ENCODE data around the gene TIGD3. TPM values are rescaled to one million over a fixed set of nuclear protein-coding genes. Genes with fewer than 3 reads are reported as not detected.

TIGD3 gene
- polyA plus RNA-seq, 1 donor (not counting 4 experiments of a cell fraction or from before 2014, with no cell fraction given): not detected

DNA sequence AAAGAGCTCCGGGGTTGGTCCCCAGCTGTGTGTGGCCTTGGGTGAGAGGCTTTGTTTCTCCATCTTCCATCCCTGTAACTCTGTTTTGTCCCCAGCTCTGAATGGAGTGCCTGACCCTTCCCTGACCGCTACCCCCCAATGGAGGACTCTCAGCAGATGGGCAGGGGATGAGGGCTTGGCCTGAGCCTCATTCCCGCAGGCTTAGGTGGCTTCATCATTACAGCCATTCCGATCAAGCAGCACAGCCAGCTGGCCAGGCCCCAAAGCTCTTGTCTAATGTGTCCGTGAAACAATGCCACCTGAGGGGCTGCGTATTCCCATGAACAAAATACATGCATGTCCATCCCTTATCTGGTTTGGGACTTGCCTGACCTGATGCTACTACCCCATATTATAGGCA lies 43.8 kb upstream of the TIGD3 start:
- Histone ChIP-seq H4K20me1 (ENCODE audit: control insufficient read depth, extremely low read depth, insufficient read depth, low read length) (no peaks in the 10 kb centered on the region), H3K4me2 (ENCODE audit: control insufficient read depth, extremely low read depth, insufficient read depth, low read depth, low read length) (no peak overlapping the region), H3K79me2 (ENCODE audit: control insufficient read depth, insufficient read depth, low read length) (peaks cover 7% of the 10 kb centered on the region), H3K27me3 (ENCODE audit: control insufficient read depth, extremely low read depth, insufficient read depth, low read length) (no peaks in the 10 kb centered on the region), H3K9me1 (ENCODE audit: control insufficient read depth, extremely low read depth, insufficient read depth, low read length) (no peaks in the 10 kb centered on the region), H3K9ac (ENCODE audit: control insufficient read depth, extremely low read depth, insufficient read depth, low read length) (no peak overlapping the region), H2AFZ (ENCODE audit: control insufficient read depth, low read length) (no peak overlapping the region), H3K4me3 (ENCODE audit: control insufficient read depth in 2 of 3, extremely low read depth in 1 of 3, insufficient read depth in 2 of 3, low read depth in 1 of 3, low read length in 3 of 3) (no peak overlapping the region), H3K36me3 (ENCODE audit: control insufficient read depth in 2 of 2, extremely low read depth in 1 of 2, insufficient read depth in 2 of 2, low read length in 2 of 2) (no peaks in the 10 kb centered on the region), H3K9me3 (ENCODE audit: control insufficient read depth, low read depth, low read length) (no peaks in the 10 kb centered on the region), H3K4me1 (ENCODE audit: control insufficient read depth, extremely low read depth, insufficient read depth, low read length) (peaks cover 5% of the 10 kb centered on the region), H3K27ac (ENCODE audit: control insufficient read depth, insufficient read depth, low read length) (no peak overlapping the region)
- TF ChIP-seq, protein P1, sequence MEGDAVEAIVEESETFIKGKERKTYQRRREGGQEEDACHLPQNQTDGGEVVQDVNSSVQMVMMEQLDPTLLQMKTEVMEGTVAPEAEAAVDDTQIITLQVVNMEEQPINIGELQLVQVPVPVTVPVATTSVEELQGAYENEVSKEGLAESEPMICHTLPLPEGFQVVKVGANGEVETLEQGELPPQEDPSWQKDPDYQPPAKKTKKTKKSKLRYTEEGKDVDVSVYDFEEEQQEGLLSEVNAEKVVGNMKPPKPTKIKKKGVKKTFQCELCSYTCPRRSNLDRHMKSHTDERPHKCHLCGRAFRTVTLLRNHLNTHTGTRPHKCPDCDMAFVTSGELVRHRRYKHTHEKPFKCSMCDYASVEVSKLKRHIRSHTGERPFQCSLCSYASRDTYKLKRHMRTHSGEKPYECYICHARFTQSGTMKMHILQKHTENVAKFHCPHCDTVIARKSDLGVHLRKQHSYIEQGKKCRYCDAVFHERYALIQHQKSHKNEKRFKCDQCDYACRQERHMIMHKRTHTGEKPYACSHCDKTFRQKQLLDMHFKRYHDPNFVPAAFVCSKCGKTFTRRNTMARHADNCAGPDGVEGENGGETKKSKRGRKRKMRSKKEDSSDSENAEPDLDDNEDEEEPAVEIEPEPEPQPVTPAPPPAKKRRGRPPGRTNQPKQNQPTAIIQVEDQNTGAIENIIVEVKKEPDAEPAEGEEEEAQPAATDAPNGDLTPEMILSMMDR (optimal IDR thresholded peaks at IDR 0.05 in 1 of 3, IDR thresholded peaks at IDR 0.05 in 1 of 3, conservative IDR thresholded peaks at IDR 0.05 in 1 of 3; ENCODE audit: extremely low read depth in 1 of 3, insufficient read depth in 2 of 3, low read length in 3 of 3): no peak
- TF ChIP-seq EZH2 (IDR thresholded peaks at IDR 0.05; ENCODE audit: low read length): no peak
- DNase-seq (ENCODE audit: low read depth, low spot score): no peak
- FAIRE-seq: no peak
- dilution Hi-C loops (cut with MboI; ENCODE audit: extremely low pct_ligation_motif_present, low sequenced_read_pairs): no loop called here

DNA sequence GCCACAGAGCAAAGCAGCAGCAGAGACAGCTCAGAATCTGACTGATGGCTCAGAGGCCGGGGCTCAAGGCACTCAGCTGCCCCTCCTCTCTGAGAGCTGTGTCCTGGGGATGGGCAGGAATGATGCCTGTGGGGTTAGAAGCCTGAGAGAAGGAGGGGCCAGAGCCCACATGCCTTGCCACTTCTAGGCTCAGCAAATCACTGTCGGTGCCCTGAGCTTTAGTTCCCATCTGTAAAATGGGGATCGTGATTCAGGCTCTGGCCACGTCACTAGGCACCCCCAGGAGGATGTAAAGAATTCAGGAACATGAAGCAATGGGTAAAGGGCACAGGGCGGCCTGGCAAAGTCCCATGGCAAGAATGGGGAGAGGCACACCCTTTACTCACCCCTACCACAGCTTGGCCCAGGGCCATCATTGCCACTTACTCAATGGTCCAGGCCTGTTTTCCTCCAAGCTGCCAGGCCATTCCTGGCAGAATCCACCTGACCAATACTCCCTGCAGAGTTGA lies 43.3 kb upstream of the TIGD3 start:
- no peak overlapping the region for H3K9ac ChIP-seq (ENCODE audit: control insufficient read depth, extremely low read depth, insufficient read depth, low read length)
- peaks cover 9% of the 10 kb centered on the region for H3K4me1 ChIP-seq (ENCODE audit: control insufficient read depth, extremely low read depth, insufficient read depth, low read length)
- H3K9me3 ChIP-seq (ENCODE audit: control insufficient read depth, low read depth, low read length): no peaks in the 10 kb centered on the region
- H3K27ac ChIP-seq (ENCODE audit: control insufficient read depth, insufficient read depth, low read length): no peak overlapping the region
- DNase-seq (ENCODE audit: low read depth, low spot score): no peak
- H3K4me2 ChIP-seq (ENCODE audit: control insufficient read depth, extremely low read depth, insufficient read depth, low read depth, low read length): no peak overlapping the region
- no peaks in the 10 kb centered on the region for H3K9me1 ChIP-seq (ENCODE audit: control insufficient read depth, extremely low read depth, insufficient read depth, low read length)
- H3K36me3 ChIP-seq (ENCODE audit: control insufficient read depth in 2 of 2, extremely low read depth in 1 of 2, insufficient read depth in 2 of 2, low read length in 2 of 2): no peaks in the 10 kb centered on the region
- H3K27me3 ChIP-seq (ENCODE audit: control insufficient read depth, extremely low read depth, insufficient read depth, low read length): no peaks in the 10 kb centered on the region
- TF ChIP-seq, protein P1 (optimal IDR thresholded peaks at IDR 0.05 in 1 of 3, IDR thresholded peaks at IDR 0.05 in 1 of 3, conservative IDR thresholded peaks at IDR 0.05 in 1 of 3; ENCODE audit: extremely low read depth in 1 of 3, insufficient read depth in 2 of 3, low read length in 3 of 3): no peak
- TF ChIP-seq EZH2 (IDR thresholded peaks at IDR 0.05; ENCODE audit: low read length): no peak
- H3K4me3 ChIP-seq (ENCODE audit: control insufficient read depth in 2 of 3, extremely low read depth in 1 of 3, insufficient read depth in 2 of 3, low read depth in 1 of 3, low read length in 3 of 3): no peak overlapping the region
- dilution Hi-C loops (cut with MboI; ENCODE audit: extremely low pct_ligation_motif_present, low sequenced_read_pairs): no loop called here
- FAIRE-seq: no peak
- no peaks in the 10 kb centered on the region for H4K20me1 ChIP-seq (ENCODE audit: control insufficient read depth, extremely low read depth, insufficient read depth, low read length)
- H3K79me2 ChIP-seq (ENCODE audit: control insufficient read depth, insufficient read depth, low read length): peaks cover 12% of the 10 kb centered on the region
- H2AFZ ChIP-seq (ENCODE audit: control insufficient read depth, low read length): no peak overlapping the region
